ENCODE results near the gene CACNA1I. TPM values are rescaled to one million over a fixed set of nuclear protein-coding genes. Genes with fewer than 3 reads are reported as not detected.

CACNA1I gene
- total and polyA plus RNA-seq, 9 donors: 0.02 to 0.23 (median 0.09) TPM; not detected in 1

- no peak overlapping the region for H3K4me3 ChIP-seq
- H3K27ac ChIP-seq: no peak overlapping the region
- no peaks in the 10 kb centered on the region for H3K9me3 ChIP-seq
- H3K27me3 ChIP-seq: no peaks in the 10 kb centered on the region
- 13 to 36% (median 14%) methylated on average over 5 of the region's 5 CpGs for WGBS, 3 donors
- intact Hi-C loops (cut with DNase I): no loop called here
- no peaks in the 10 kb centered on the region for H3K36me3 ChIP-seq
- H3K4me1 ChIP-seq (ENCODE audit: insufficient read depth): no peaks in the 10 kb centered on the region
- DNase-seq: no peak
- no peak for TF ChIP-seq EP300 (IDR thresholded peaks at IDR 0.05)
- TF ChIP-seq POLR2A (IDR thresholded peaks at IDR 0.05): no peak
- TF ChIP-seq CTCF (IDR thresholded peaks at IDR 0.05): no peak
These were observed 9.5 kb downstream of the CACNA1I start for GRCh38 chr22:39580006-39580441.

- TF ChIP-seq EP300 (IDR thresholded peaks at IDR 0.05): no peak
- TF ChIP-seq POLR2A (IDR thresholded peaks at IDR 0.05): no peak
- no peak for TF ChIP-seq CTCF (IDR thresholded peaks at IDR 0.05)
- Histone ChIP-seq H3K4me1 (ENCODE audit: insufficient read depth) (no peaks in the 10 kb centered on the region), H3K4me3 (no peak overlapping the region), H3K27me3 (no peaks in the 10 kb centered on the region), H3K9me3 (no peaks in the 10 kb centered on the region), H3K27ac (no peak overlapping the region), H3K36me3 (no peaks in the 10 kb centered on the region)
- DNase-seq: no peak
- WGBS, 3 donors: 87 to 95% (median 91%) methylated on average over 6 of the region's 6 CpGs
- intact Hi-C loops (cut with DNase I): no loop called here
These were observed 10.2 kb downstream of the CACNA1I start for GRCh38 chr22:39580795-39581194.

GRCh38 chr22:39581303-39581702 is 10.8 kb downstream of the CACNA1I start:
- no peaks in the 10 kb centered on the region for H3K4me1 ChIP-seq (ENCODE audit: insufficient read depth)
- H3K27ac ChIP-seq: no peak overlapping the region
- no peak for TF ChIP-seq CTCF (IDR thresholded peaks at IDR 0.05)
- WGBS, 3 donors: 88 to 94% (median 92%) methylated on average over 8 of the region's 8 CpGs
- no peak for DNase-seq
- H3K27me3 ChIP-seq: no peaks in the 10 kb centered on the region
- H3K4me3 ChIP-seq: no peak overlapping the region
- no peaks in the 10 kb centered on the region for H3K36me3 ChIP-seq
- no peaks in the 10 kb centered on the region for H3K9me3 ChIP-seq
- intact Hi-C loops (cut with DNase I): no loop called here

- H3K9me3 ChIP-seq: no peaks in the 10 kb centered on the region
- intact Hi-C loops (cut with DNase I): no loop called here
- H3K4me3 ChIP-seq: no peak overlapping the region
- no peaks in the 10 kb centered on the region for H3K36me3 ChIP-seq
- TF ChIP-seq POLR2A (IDR thresholded peaks at IDR 0.05): no peak
- TF ChIP-seq EP300 (IDR thresholded peaks at IDR 0.05): no peak
- no peak for TF ChIP-seq CTCF (IDR thresholded peaks at IDR 0.05)
- no peaks in the 10 kb centered on the region for H3K27me3 ChIP-seq
- no peaks in the 10 kb centered on the region for H3K4me1 ChIP-seq (ENCODE audit: insufficient read depth)
- 54 to 73% (median 66%) methylated on average over 3 of the region's 3 CpGs for WGBS, 3 donors
- no peak overlapping the region for H3K27ac ChIP-seq
- DNase-seq: no peak
These were observed 12.6 kb downstream of the CACNA1I start for GRCh38 chr22:39583066-39583667.
